ENCODE data around the gene NUBP2. TPM values are rescaled to one million over a fixed set of nuclear protein-coding genes. Genes with fewer than 3 reads are reported as not detected.

Gene NUBP2
- total RNA-seq, 8 experiments from 2014 or later = 53.7 to 89.6 (median 67.6) TPM

DNA sequence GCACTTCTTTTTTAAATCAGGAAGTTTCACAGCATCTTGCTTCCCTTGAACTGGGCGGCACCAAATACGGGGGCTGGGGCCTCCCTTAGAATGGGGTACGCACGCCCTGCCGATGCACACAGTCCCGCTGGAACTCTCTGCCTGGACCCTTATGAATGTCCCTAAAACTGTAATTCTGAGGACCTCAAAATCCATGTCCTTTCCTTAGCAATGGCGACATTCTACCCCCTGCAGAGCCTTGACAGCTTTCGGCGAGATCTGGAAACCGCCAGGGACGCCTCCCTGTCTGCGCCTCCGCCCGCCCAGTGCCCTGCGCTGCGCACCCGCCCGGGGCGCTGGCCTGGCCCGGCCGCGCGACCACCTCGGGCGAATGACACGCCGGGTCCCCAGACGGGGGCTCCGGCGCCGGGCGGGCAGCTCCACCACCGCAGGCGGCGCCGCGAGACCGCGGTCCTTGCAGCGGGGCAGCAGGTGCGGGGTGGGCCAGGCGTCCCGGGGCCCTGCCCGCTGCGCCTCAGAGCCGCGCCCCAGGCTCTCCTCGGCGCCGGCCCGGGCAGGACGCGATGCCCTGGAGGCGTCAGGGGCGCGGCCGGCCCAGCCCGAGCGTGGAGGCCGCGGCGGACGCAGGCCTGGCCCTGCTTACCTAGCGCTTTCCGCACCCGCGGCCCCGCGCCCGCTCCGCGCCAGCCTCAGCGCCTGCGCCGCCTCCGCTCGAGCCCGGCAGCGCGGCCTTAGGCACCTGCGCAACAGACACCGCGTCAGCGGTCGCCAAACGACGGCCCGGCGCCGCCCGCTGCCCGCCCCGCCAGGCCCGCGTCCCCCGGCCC lies 43.3 kb downstream of the NUBP2 start:
- peak overlapping the region; percentile 22 to 65 for H3K27ac ChIP-seq
- 0 to 25% (median 23%) methylated on average over 4 to 11 of the region's 96 CpGs; no CpG with 5 or more reads in 6 of the 10 experiments for WGBS, 10 experiments

DNA sequence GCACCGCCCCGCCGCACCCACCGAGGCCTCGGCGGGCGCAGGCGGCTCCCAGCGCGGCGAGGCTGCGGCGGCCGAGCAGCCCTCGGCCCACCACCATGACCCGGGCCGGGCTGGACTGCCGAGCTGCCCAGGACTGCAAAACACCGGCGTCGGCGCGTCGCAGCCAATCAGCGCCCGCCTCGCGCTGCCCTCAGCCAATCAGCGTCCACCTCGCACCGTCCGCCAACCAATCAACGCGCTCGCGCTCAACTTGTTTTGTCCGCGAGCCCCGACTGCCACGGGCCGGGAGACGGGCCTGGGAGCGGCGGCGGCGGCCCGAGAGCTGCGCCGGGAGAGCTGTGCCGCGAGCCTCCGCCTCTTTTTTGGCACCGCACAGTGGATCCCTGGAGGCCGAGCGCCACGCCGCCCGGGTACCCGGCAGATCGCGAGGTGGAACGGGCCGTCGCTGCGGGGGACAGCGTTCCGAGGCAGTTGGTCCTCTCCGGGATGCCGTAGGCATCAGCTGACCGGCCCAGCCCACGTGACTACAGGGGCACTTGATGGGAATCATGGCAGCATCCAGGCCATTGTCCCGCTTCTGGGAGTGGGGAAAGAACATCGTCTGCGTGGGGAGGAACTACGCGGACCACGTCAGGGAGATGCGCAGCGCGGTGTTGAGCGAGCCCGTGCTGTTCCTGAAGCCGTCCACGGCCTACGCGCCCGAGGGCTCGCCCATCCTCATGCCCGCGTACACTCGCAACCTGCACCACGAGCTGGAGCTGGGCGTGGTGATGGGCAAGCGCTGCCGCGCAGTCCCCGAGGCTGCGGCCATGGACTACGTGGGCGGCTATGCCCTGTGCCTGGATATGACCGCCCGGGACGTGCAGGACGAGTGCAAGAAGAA lies 44.2 kb downstream of the NUBP2 start, which contains the start of the genes FAHD1 and HAGH:
Gene FAHD1 (plus strand): TSS at position 516 of the 883 bp plus-strand sequence. CDS start 33 bp downstream, at position 549.
Gene HAGH (minus strand): TSS at position 135 of the 883 bp plus-strand sequence. CDS start 38 bp downstream, at position 97.
- in situ Hi-C loops (cut with MboI; ENCODE audit: low pct_unique_long_range_greater_than_20kb in 2 of 9, low sequenced_read_pairs in 9 of 9, unreplicated experiment in 9 of 9) = no loop called here

More for the DNA sequence above, 43.3 kb downstream of the NUBP2 start:
- in situ Hi-C loops (cut with MboI; ENCODE audit: low pct_unique_long_range_greater_than_20kb in 2 of 9, low sequenced_read_pairs in 9 of 9, unreplicated experiment in 9 of 9) = no loop called here
- Histone ChIP-seq H3K4me1 (replicated peaks in 1 of 2) (peaks cover 24% of the 10 kb centered on the region in 2 donors), H3K4me3 (peak overlapping the region; percentile 69 to 99 (median 80))
- peak; percentile 58 to 73 (median 62) for ATAC-seq (replicated peaks in 6 of 8)

DNA sequence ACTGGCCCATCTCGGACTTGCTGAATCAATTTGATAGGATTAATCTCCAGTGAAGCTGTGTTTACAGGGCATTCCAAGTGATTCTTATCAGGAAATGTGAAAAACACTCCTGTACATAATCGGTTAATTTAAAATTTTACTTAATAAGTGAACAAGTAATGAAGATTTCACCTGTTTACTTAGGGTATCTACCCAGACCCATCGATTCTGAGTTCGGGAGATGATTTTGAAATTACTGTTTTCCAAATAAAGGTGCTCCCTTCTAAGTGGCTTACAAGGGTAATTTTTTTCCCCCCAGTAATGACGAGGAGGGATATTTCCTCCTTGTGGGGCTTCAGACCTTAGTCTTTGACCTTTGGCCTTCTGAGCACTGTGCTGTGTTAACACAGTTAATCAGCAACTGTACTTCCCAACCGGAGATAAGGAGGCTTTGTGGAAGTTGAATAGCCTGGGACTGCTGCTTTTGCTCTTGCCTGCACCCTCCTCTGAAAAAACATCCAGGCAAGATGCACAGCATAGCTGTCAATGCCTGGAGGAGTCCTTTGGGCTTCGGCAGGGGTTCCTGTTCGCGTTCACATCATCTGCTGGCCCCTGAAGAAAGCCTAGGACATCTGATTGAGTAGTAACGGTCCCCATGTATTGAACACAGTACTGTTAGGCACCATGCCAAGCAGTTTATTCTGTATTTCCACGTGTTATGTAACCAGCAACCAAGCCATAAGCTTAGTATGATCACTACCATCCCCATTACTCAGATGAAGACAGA lies 46.1 kb downstream of the NUBP2 start:
- peaks cover 24% of the 10 kb centered on the region in 2 donors for H3K4me1 ChIP-seq (replicated peaks in 1 of 2)
- in situ Hi-C loops (cut with MboI; ENCODE audit: low pct_unique_long_range_greater_than_20kb in 2 of 9, low sequenced_read_pairs in 9 of 9, unreplicated experiment in 9 of 9) = no loop called here
- no peak for ATAC-seq (replicated peaks in 6 of 8)
- 68 to 98% (median 78%) methylated on average over 3 to 9 of the region's 11 CpGs for WGBS, 10 experiments
- no peak overlapping the region for H3K27ac ChIP-seq
- H3K4me3 ChIP-seq = peak overlapping the region in 4 of 5 donors; percentile 76 to 99 (median 82)

More for the DNA sequence above, 44.2 kb downstream of the NUBP2 start, which contains the start of the genes FAHD1 and HAGH:
- peak; percentile 85 to 94 (median 92) for ATAC-seq (replicated peaks in 6 of 8)
- peaks cover 24% of the 10 kb centered on the region in 2 donors for H3K4me1 ChIP-seq (replicated peaks in 1 of 2)
- H3K4me3 ChIP-seq = peak within 1 kb of the TSS; percentile 69 to 99 (median 80)
- peak within 1 kb of the TSS; percentile 70 to 71 for H3K27ac ChIP-seq
- 0 to 1% (median 0%) methylated on average over 1 to 21 of the region's 104 CpGs; no CpG with 5 or more reads in 7 of the 10 experiments for WGBS, 10 experiments

DNA sequence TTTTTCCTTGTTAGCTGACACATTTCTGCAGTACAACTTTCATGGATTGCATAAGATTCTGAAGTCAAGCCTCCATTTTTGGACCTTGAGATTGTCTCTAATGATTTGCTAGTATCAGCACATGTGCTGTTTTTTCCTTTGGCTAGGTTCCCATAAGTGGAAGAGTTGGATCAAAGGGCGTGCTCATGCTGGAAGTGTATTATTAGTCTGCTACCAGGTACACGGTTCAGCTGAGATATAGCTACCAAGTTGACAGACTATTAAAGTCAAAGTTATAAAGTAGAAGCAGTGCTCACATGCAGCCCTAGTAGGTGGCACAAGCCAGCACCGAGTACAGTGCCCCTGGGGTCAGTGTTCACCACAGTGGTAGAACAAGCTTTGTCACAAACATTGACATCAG lies 47.5 kb downstream of the NUBP2 start:
- peaks cover 22 to 24% of the 10 kb centered on the region in 2 donors for H3K4me1 ChIP-seq (replicated peaks in 1 of 2)
- no peak overlapping the region for H3K27ac ChIP-seq
- in situ Hi-C loops (cut with MboI; ENCODE audit: low pct_unique_long_range_greater_than_20kb in 2 of 9, low sequenced_read_pairs in 9 of 9, unreplicated experiment in 9 of 9) = no loop called here
- 14 to 100% (median 91%) methylated on average over 1 to 3 of the region's 3 CpGs; no CpG with 5 or more reads in 4 of the 10 experiments for whole genome bisulfite sequencing, 10 experiments
- ATAC-seq (replicated peaks in 6 of 8) = no peak
- H3K4me3 ChIP-seq = no peak overlapping the region

DNA sequence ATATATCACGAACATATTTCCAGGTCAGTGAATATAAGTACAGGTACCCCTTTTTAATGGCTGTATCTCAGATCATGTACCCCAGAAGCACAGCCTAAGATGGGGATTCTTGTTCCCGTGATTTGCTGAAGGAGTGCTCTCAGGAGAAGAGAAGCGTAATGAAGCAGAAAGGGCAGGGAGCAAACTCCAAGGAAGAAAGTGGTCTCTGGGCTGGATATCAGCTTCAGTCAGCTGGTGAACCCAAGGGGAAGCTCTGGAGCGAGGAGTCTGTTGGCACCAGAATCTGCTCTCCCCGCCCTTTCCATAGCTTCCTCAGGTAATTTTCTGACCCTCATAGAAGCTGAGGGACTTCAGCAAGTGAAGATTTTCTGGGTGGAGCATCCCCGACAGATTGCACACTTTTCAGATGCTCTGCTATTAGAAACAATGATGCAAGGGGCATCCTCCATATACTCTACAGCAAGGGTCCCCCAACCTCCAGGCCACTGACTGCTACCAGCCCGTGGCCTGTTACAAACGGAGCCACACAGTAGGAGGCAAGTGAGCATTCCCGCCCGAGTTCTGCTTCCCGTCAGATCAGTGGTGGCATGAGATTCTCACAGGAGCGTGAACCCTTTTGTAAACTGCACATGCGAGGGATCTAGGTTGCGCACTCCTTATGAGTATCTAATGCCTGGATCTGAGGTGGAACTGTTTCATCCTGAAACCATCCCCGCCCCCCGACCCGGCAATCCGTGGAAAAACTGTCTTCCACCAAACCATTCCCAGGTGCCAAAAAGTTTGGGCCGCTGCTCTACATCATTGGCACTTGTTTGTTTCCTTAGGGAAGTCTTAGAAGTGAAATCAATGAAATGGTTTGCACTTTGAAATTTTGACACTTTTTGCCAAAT lies 48.7 kb downstream of the NUBP2 start:
- no peak for ATAC-seq (replicated peaks in 6 of 8)

DNA sequence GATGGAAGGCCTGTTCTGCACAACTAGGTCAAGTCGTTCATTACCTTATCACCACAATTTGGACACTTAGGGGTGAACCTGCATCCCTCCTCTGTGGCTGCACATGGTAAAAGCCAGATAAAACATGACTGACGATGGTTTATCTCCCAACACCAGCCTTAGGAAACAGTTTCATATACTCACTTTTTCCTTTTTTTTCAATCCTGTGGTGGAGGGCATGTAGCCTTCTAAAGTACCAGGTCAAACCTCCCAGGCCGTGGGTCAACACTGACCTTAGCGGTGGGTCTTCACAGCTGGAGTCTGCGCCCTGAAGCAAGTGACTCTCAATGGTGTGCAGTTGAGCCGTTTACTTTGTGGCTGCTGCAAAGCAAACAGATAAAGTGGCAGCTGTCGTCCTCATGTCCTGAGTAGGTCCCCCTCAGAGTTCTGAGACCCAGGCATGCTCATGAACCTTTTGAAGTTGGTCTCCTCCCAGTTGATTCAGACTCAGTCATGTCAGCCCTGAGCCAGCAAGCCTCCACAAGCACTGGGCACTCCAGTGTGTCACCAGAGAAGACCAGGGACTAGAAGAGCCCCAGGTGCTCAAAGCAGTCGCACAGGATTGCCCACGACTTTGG lies 50.2 kb downstream of the NUBP2 start:
- ATAC-seq (replicated peaks in 6 of 8) = no peak
- H3K4me1 ChIP-seq (replicated peaks in 1 of 2) = peaks cover 11 to 17% of the 10 kb centered on the region in 2 donors
- 14 to 93% (median 68%) methylated on average over 1 to 6 of the region's 9 CpGs; no CpG with 5 or more reads in 2 of the 10 experiments for WGBS, 10 experiments

More for the DNA sequence above, 48.7 kb downstream of the NUBP2 start:
- in situ Hi-C loops (cut with MboI; ENCODE audit: low pct_unique_long_range_greater_than_20kb in 2 of 9, low sequenced_read_pairs in 9 of 9, unreplicated experiment in 9 of 9) = no loop called here
- Histone ChIP-seq H3K27ac (no peak overlapping the region), H3K4me1 (replicated peaks in 1 of 2) (peaks cover 15 to 19% of the 10 kb centered on the region in 2 donors), H3K4me3 (no peak overlapping the region)
- 67 to 100% (median 93%) methylated on average over 1 to 14 of the region's 19 CpGs; no CpG with 5 or more reads in 1 of the 10 experiments for WGBS, 10 experiments

DNA sequence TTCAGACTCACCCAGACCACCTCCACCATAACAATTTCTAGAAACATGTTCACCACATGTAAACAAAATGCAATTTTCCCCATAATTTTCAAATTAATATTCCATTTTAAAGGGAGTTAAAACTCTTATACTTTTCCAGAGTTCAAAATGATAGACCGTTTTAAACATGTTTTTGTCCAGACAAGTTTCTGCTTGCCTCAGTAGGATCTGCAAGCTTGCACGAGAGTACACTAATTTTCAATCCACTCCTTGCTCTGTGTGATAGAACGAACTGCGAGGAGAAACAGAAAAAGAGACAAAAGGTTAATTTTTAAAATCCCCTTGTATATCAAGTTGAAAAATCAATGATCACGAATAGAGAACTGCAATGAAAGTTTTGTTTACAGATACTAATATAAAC lies 51.3 kb downstream of the NUBP2 start:
- peaks cover 3 to 5% of the 10 kb centered on the region in 2 donors for H3K4me1 ChIP-seq (replicated peaks in 1 of 2)
- H3K4me3 ChIP-seq = no peak overlapping the region
- WGBS, 10 experiments = 42 to 100% (median 83%) methylated on average over 3 to 5 of the region's 5 CpGs
- ATAC-seq (replicated peaks in 6 of 8) = no peak
- in situ Hi-C loops (cut with MboI; ENCODE audit: low pct_unique_long_range_greater_than_20kb in 2 of 9, low sequenced_read_pairs in 9 of 9, unreplicated experiment in 9 of 9) = no loop called here
- no peak overlapping the region for H3K27ac ChIP-seq

More for the DNA sequence above, 50.2 kb downstream of the NUBP2 start:
- no peak overlapping the region for H3K4me3 ChIP-seq
- in situ Hi-C loops (cut with MboI; ENCODE audit: low pct_unique_long_range_greater_than_20kb in 2 of 9, low sequenced_read_pairs in 9 of 9, unreplicated experiment in 9 of 9) = no loop called here
- H3K27ac ChIP-seq = no peak overlapping the region

Other genes starting within 250 kb of the NUBP2 start
- 1 to 10 TPM in 3 of 8 experiments, under 1 TPM in 4, not detected in 1; 0.05 to 3.0 (median 0.71) TPM for gene TMEM204, start 249.3 kb upstream of the NUBP2 start, total RNA-seq
- 10 to 100 TPM; 11.1 to 35.3 (median 19.5) TPM for gene IFT140, start 170.9 kb upstream of the NUBP2 start, total RNA-seq
- 10 to 100 TPM in 5 of 8 experiments, 1 to 10 TPM in 3; 7.0 to 24.8 (median 11.0) TPM for gene CRAMP1, start 170.6 kb upstream of the NUBP2 start, total RNA-seq
- gene JPT2, start 104.7 kb upstream of the NUBP2 start, total RNA-seq = 10 to 100 TPM; 19.3 to 96.7 (median 34.8) TPM
- gene MAPK8IP3, start 76.8 kb upstream of the NUBP2 start, total RNA-seq = 10 to 100 TPM; 22.1 to 99.5 (median 55.4) TPM
- gene NME3, start 11.4 kb upstream of the NUBP2 start, total RNA-seq = 10 to 100 TPM; 41.7 to 59.9 (median 43.5) TPM
- 10 to 100 TPM in 2 of 8 experiments, 1 to 10 TPM in 6; 4.6 to 21.1 (median 6.4) TPM for gene EME2, start 10.2 kb upstream of the NUBP2 start, total RNA-seq
- gene MRPS34, start 9.8 kb upstream of the NUBP2 start, total RNA-seq = 100 to 1,000 TPM in 3 of 8 experiments, 10 to 100 TPM in 5; 68.4 to 150 (median 87.1) TPM
- gene SPSB3, start 389 bp upstream of the NUBP2 start, total RNA-seq = 10 to 100 TPM; 15.0 to 73.8 (median 36.0) TPM
- gene IGFALS, start 10.7 kb downstream of the NUBP2 start, total RNA-seq = 1 to 10 TPM in 2 of 8 experiments, under 1 TPM in 6; 0.25 to 1.1 (median 0.68) TPM
- 10 to 100 TPM; 27.8 to 67.6 (median 38.9) TPM for gene HAGH, start 43.9 kb downstream of the NUBP2 start, total RNA-seq
- 10 to 100 TPM; 25.1 to 62.0 (median 30.8) TPM for gene FAHD1, start 44.2 kb downstream of the NUBP2 start, total RNA-seq
- gene MEIOB, start 89.2 kb downstream of the NUBP2 start, total RNA-seq = 1 to 10 TPM in 3 of 8 experiments, under 1 TPM in 4, not detected in 1; 0.05 to 2.8 (median 0.78) TPM
- 1 to 10 TPM in 1 of 8 experiments, under 1 TPM in 1, not detected in 6; 0.25 to 1.1 TPM for gene HS3ST6, start 135.5 kb downstream of the NUBP2 start, total RNA-seq
- gene MSRB1, start 160.2 kb downstream of the NUBP2 start, total RNA-seq = 10 to 100 TPM in 2 of 8 experiments, 1 to 10 TPM in 6; 2.8 to 18.1 (median 6.3) TPM
- gene RPL3L, start 171.7 kb downstream of the NUBP2 start, total RNA-seq = 1 to 10 TPM in 1 of 8 experiments, under 1 TPM in 6, not detected in 1; 0.08 to 1.4 (median 0.22) TPM
- gene NDUFB10, start 176.6 kb downstream of the NUBP2 start, total RNA-seq = 100 to 1,000 TPM; 153 to 255 (median 183) TPM
- 1,000 to 10,000 TPM; 1,718 to 3,761 (median 2,257) TPM for gene RPS2, start 181.9 kb downstream of the NUBP2 start, total RNA-seq
- gene RNF151, start 183.9 kb downstream of the NUBP2 start, total RNA-seq = under 1 TPM in 1 of 8 experiments, not detected in 7; 0.16 TPM
- gene TBL3, start 189.1 kb downstream of the NUBP2 start, total RNA-seq = 10 to 100 TPM; 18.4 to 55.5 (median 31.7) TPM
- gene NOXO1, start 198.5 kb downstream of the NUBP2 start, total RNA-seq = under 1 TPM in 4 of 8 experiments, not detected in 4; 0.21 to 0.73 (median 0.26) TPM
- gene GFER, start 201.2 kb downstream of the NUBP2 start, total RNA-seq = 10 to 100 TPM; 14.4 to 37.3 (median 25.2) TPM
- 10 to 100 TPM in 5 of 8 experiments, 1 to 10 TPM in 2, under 1 TPM in 1; 0.36 to 54.5 (median 18.2) TPM for gene SYNGR3, start 207.0 kb downstream of the NUBP2 start, total RNA-seq
- gene ZNF598, start 226.9 kb downstream of the NUBP2 start, total RNA-seq = 10 to 100 TPM; 17.6 to 49.1 (median 27.6) TPM
- 1 to 10 TPM in 2 of 8 experiments, under 1 TPM in 3, not detected in 3; 0.27 to 1.7 (median 0.92) TPM for gene NPW, start 236.8 kb downstream of the NUBP2 start, total RNA-seq
- 10 to 100 TPM in 4 of 8 experiments, 1 to 10 TPM in 4; 1.2 to 27.4 (median 7.8) TPM for gene NHERF2, start 243.9 kb downstream of the NUBP2 start, total RNA-seq

Measured in motor neuron (in vitro differentiated cells).